Measurements from ENCODE around the gene SEMA3B. TPM values are rescaled to one million over a fixed set of nuclear protein-coding genes. Genes with fewer than 3 reads are reported as not detected.
"Not testable (repeated sequence)": the region's sequence is repeated elsewhere in the genome, so short reads cannot be mapped to it uniquely, and the experiment has no call there.

Gene SEMA3B
- total and polyA plus RNA-seq, 12 donors, result 14.9 to 46.7 (median 21.9) TPM

GRCh38 chr3:50226888-50227389 is 42.0 kb upstream of the SEMA3B start:
- H3K4me1 ChIP-seq, result peaks cover 8 to 53% (median 22%) of the 10 kb centered on the region in 9 donors

GRCh38 chr3:50227390-50228183 is 41.4 kb upstream of the SEMA3B start:
- H3K4me1 ChIP-seq, result peaks cover 8 to 53% (median 22%) of the 10 kb centered on the region in 9 donors
- H3K27ac ChIP-seq, result peak overlapping the region in 9 of 10 donors; percentile 76 to 89 (median 80)
- peak; percentile 80 to 99 (median 96) for TF ChIP-seq CTCF (IDR thresholded peaks at IDR 0.05)
- H3K9me3 ChIP-seq, result no peaks in the 10 kb centered on the region
- intact Hi-C loops (cut with DNase I), result loop anchor here (1.0 to 5.0 kb wide), 9 partner anchors 19 to 97 kb away; partner anchors contain the start of gene GNAT1 (in 1 of the 10)
- no peaks in the 10 kb centered on the region for H3K36me3 ChIP-seq
- whole genome bisulfite sequencing, 2 donors, result 1% methylated on average over 44 to 51 of the region's 51 CpGs
- ATAC-seq (peak; percentile 88 to 93 (median 92)), DNase-seq (peak; percentile 88 to 93)
- peak overlapping the region; percentile 55 to 96 (median 74) for H3K4me3 ChIP-seq
- H3K27me3 ChIP-seq, result no peaks in the 10 kb centered on the region

More at GRCh38 chr3:50226888-50227389, 42.0 kb upstream of the SEMA3B start:
- no peak for TF ChIP-seq CTCF (IDR thresholded peaks at IDR 0.05)
- Histone ChIP-seq H3K36me3 (no peaks in the 10 kb centered on the region), H3K4me3 (peak overlapping the region in 9 of 10 donors; percentile 61 to 96 (median 76)), H3K27me3 (no peaks in the 10 kb centered on the region), H3K27ac (peak overlapping the region in 9 of 10 donors; percentile 76 to 89 (median 80)), H3K9me3 (no peaks in the 10 kb centered on the region)
- DNase-seq, result no peak
- peak; percentile 21 to 46 (median 30) for ATAC-seq
- intact Hi-C loops (cut with DNase I), result loop anchor here (1.0 to 5.0 kb wide), 10 partner anchors 19 to 98 kb away; partner anchors contain the start of gene GNAT1 (in 1 of the 10)
- 0 to 1% methylated on average over 35 to 40 of the region's 40 CpGs for WGBS, 2 donors

- Histone ChIP-seq H3K27ac (peak overlapping the region in 8 of 10 donors; percentile 76 to 89 (median 80)), H3K4me3 (peak overlapping the region; percentile 55 to 96 (median 74)), H3K4me1 (peaks cover 8 to 53% (median 22%) of the 10 kb centered on the region in 9 donors)
- WGBS, 2 donors, result 43 to 44% methylated on average over 15 of the region's 15 CpGs
- not testable (repeated sequence) for ATAC-seq, DNase-seq, H3K9me3 ChIP-seq, H3K27me3 ChIP-seq, H3K36me3 ChIP-seq
- intact Hi-C loops (cut with DNase I), result loop anchor here in 3 of 10 donors (2.0 to 5.0 kb wide), 3 partner anchors 36 to 44 kb away; partner anchors contain the start of gene GNAT1 (in 1 of the 3)
Observed at GRCh38 chr3:50228184-50228763, 40.7 kb upstream of the SEMA3B start.

- H3K9me3 ChIP-seq, result no peaks in the 10 kb centered on the region
- H3K4me1 ChIP-seq, result peaks cover 8 to 59% (median 22%) of the 10 kb centered on the region in 9 donors
- WGBS, 2 donors, result 89 to 93% methylated on average over 3 of the region's 3 CpGs
- intact Hi-C loops (cut with DNase I), result loop anchor here in 3 of 10 donors (2.0 to 5.0 kb wide), 3 partner anchors 37 to 43 kb away; partner anchors contain the start of gene GNAT1 (in 1 of the 3)
- no peak for TF ChIP-seq CTCF (IDR thresholded peaks at IDR 0.05)
- DNase-seq (no peak), ATAC-seq (no peak)
- no peaks in the 10 kb centered on the region for H3K36me3 ChIP-seq
- H3K27me3 ChIP-seq, result no peaks in the 10 kb centered on the region
- H3K4me3 ChIP-seq, result no peak overlapping the region
- peak overlapping the region in 2 of 10 donors; percentile 21 to 85 for H3K27ac ChIP-seq
Observed at GRCh38 chr3:50229490-50229889, 39.5 kb upstream of the SEMA3B start.

Measured in heart right ventricle (tissue), 16 donors.